Measurements from ENCODE around the gene SETMAR. TPM values are rescaled to one million over a fixed set of nuclear protein-coding genes. Genes with fewer than 3 reads are reported as not detected.

SETMAR gene
- total RNA-seq, 4 donors from 2014 or later, result 3.7 to 10.4 (median 7.6) TPM

DNA sequence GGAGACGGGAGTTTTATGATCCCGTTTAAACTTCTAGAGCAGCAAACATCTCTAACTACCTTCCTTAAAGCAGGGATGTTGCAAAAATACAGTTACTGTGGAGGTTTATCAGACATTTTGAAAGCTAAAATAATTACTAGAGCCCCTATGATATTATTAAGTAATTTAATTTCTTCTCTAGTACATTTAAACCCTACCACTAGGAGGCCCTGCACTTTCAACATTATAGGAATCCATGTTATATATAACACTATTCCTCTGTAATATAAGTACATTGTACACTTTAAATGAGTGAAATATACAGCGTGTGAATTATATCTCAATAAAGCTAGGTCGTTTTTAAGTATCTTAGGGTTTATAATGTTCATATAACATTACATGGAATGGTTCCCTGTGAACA lies 11.5 kb downstream of the SETMAR start:
- H3K36me3 ChIP-seq, result peaks cover 0 to 17% of the 10 kb centered on the region in 2 donors
- intact Hi-C loops (cut with DNase I; ENCODE audit: low total_unique reads), result no loop called here
- ATAC-seq (no peak), DNase-seq (no peak)
- no peaks in the 10 kb centered on the region for H3K27me3 ChIP-seq
- TF ChIP-seq CTCF (IDR thresholded peaks at IDR 0.05 in 4 of 5, conservative IDR thresholded peaks at IDR 0.05 in 1 of 5) (peak in 1 of 5 experiments; percentile 23), POLR2A (IDR thresholded peaks at IDR 0.05) (no peak)
- in situ Hi-C loops (cut with MboI; ENCODE audit: low sequenced_read_pairs in 4 of 4), result no loop called here
- H3K4me3 ChIP-seq, result no peak overlapping the region
- H3K9me3 ChIP-seq, result no peaks in the 10 kb centered on the region
- H3K27ac ChIP-seq, result no peak overlapping the region
- peaks cover 5 to 9% of the 10 kb centered on the region in 2 donors for H3K4me1 ChIP-seq

DNA sequence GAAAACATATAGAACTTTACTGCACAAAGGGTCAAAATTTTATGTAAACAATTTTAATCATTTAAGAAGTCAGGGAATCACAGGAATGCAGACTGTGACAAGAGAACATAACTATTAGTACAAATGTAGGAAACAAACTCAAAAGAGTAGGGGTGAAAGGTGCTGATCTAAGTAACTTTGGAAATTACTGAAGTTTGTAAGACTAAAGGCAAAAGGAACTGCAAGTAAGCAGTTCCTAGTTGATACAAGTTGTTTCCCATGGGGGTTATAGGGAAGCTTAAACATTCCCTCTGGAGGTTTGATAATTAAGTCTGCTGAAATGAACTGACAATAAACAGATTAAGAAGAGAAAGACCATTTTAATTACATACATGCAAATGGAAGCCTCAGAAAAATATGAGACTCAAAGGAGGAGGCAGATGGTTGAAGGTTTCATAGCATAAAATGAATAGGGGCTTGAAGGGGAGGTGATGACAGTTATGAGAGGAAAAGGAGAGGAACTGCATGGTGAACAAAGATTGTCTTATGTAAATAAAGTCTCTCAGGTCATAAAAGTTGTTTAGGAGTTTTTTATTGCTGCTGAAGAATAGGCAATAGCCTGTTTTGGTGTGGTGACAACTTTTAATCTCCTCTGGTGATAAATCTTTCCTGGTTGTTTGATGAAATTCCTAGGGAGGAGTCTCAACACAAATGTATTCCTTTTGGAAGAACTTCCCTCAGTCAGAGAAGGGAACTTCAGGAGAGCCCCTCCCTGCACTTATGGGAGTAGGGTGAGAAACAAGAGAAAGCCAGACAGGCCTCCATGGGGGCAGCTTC lies 17.1 kb downstream of the SETMAR start:
- Histone ChIP-seq H3K27ac (no peak overlapping the region), H3K36me3 (peaks cover 0 to 14% of the 10 kb centered on the region in 2 donors), H3K27me3 (no peaks in the 10 kb centered on the region), H3K9me3 (no peaks in the 10 kb centered on the region), H3K4me1 (peaks cover 4% of the 10 kb centered on the region in 2 donors), H3K4me3 (no peak overlapping the region)
- no peak for DNase-seq
- intact Hi-C loops (cut with DNase I; ENCODE audit: low total_unique reads) (no loop called here), in situ Hi-C loops (cut with MboI; ENCODE audit: low sequenced_read_pairs in 4 of 4) (no loop called here)
- ATAC-seq, result no peak
- no peak for TF ChIP-seq POLR2A (IDR thresholded peaks at IDR 0.05)
- TF ChIP-seq CTCF (IDR thresholded peaks at IDR 0.05 in 4 of 5, conservative IDR thresholded peaks at IDR 0.05 in 1 of 5), result no peak

DNA sequence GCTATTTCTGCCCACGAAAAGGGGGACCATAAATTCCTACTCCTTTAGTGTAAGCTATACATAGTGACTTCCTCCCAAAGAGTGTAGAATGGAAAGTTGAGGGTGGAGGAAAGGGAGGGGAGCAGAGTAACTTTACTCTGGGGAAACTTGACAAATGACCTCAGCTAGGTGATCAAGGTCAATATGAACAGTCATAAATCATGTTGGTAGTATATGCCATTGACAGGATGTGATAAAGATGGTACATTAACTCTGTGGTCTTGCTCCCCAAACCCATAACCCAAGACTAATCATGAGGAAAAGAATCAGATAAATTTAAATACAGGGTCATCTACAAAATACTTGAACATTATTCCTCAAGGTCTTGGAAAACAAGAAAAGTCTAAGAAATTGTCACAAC lies 18.6 kb downstream of the SETMAR start:
- in situ Hi-C loops (cut with MboI; ENCODE audit: low sequenced_read_pairs in 4 of 4), result no loop called here
- no peaks in the 10 kb centered on the region for H3K9me3 ChIP-seq
- DNase-seq (no peak), ATAC-seq (no peak)
- no peak overlapping the region for H3K4me3 ChIP-seq
- intact Hi-C loops (cut with DNase I; ENCODE audit: low total_unique reads), result no loop called here
- no peak overlapping the region for H3K27ac ChIP-seq
- H3K36me3 ChIP-seq, result peaks cover 0 to 5% of the 10 kb centered on the region in 2 donors
- TF ChIP-seq POLR2A (IDR thresholded peaks at IDR 0.05), result no peak
- TF ChIP-seq CTCF (IDR thresholded peaks at IDR 0.05 in 4 of 5, conservative IDR thresholded peaks at IDR 0.05 in 1 of 5), result no peak
- H3K27me3 ChIP-seq, result no peaks in the 10 kb centered on the region
- peaks cover 4% of the 10 kb centered on the region in 2 donors for H3K4me1 ChIP-seq

DNA sequence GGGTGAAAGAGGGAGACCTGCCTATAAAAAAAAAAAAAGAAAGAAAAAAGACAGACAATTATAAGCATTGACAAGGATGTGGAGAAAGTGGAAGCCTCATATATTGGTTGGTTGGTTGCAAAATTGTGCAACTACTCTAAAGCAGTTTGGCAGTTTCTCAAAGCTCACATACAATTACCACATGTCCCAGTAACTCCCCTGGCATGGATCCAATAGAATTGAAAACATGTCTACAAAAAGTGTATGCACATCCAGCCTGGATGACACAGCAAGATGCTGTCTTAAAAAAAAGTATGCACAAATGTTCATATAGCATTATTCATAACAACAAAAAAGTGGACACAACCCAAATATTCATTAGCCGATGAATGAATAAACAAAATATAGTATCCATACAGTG lies 19.5 kb downstream of the SETMAR start:
- H3K27ac ChIP-seq, result no peak overlapping the region
- TF ChIP-seq POLR2A (IDR thresholded peaks at IDR 0.05), result no peak
- no peak for TF ChIP-seq CTCF (IDR thresholded peaks at IDR 0.05 in 4 of 5, conservative IDR thresholded peaks at IDR 0.05 in 1 of 5)
- no peak overlapping the region for H3K4me3 ChIP-seq
- in situ Hi-C loops (cut with MboI; ENCODE audit: low sequenced_read_pairs in 4 of 4), result no loop called here
- intact Hi-C loops (cut with DNase I; ENCODE audit: low total_unique reads), result no loop called here
- no peak for DNase-seq
- H3K27me3 ChIP-seq, result no peaks in the 10 kb centered on the region
- no peak for ATAC-seq
- H3K4me1 ChIP-seq, result peaks cover 4% of the 10 kb centered on the region in 2 donors
- H3K9me3 ChIP-seq, result no peaks in the 10 kb centered on the region
- no peaks in the 10 kb centered on the region for H3K36me3 ChIP-seq
